H1 (cell line): ENCODE results near the gene SEL1L3. TPM values are rescaled to one million over a fixed set of nuclear protein-coding genes. Genes with fewer than 3 reads are reported as not detected.

ENCODE experiments used
- CTCF ChIA-PET: fragments of 300-600 bp; sonication (Branson Sonifier 250); formaldehyde crosslinking; loops from one replicate; lab custom pipeline; 2021; ENCODE audit not compliant: partially characterized antibody; lab: Charles Lee
- POLR2A ChIA-PET: fragments of 300-600 bp; sonication (Branson Sonifier 250); formaldehyde crosslinking; loops from one replicate; lab custom pipeline; 2021; ENCODE audit warnings: inconsistent platforms; ENCODE audit not compliant: partially characterized antibody; lab: Charles Lee
- DNase-seq, 2 experiments: peaks; one replicate each; pipeline versions ENCODE4 v3.0.0 to v3.0.0-alpha.2; 2010 to 2022; ENCODE audit warnings: low spot score in 2 of 2, low read depth in 1 of 2, mixed read lengths in 1 of 2
- FAIRE-seq: peaks from 2 replicates; lab custom pipeline; 2011; peaks lifted over from hg19 to GRCh38; lab: Jason Lieb, UNC
- H2AFZ ChIP-seq: 2 replicates; pipeline ENCODE4 v1.8.1; 2012; ENCODE audit warnings: low read length, inconsistent platforms
- H2AK5ac ChIP-seq: 2 replicates; pipeline ENCODE4 v1.6.1; 2013; ENCODE audit warnings: low read depth, low read length
- H2BK120ac ChIP-seq: replicated peaks from 2 replicates; pipeline ENCODE3; 2013; ENCODE audit warnings: low read depth, low read length, inconsistent platforms
- H2BK12ac ChIP-seq: 2 replicates; pipeline ENCODE4 v1.6.1; 2013; ENCODE audit warnings: low read depth, low read length
- H2BK15ac ChIP-seq: 2 replicates; pipeline ENCODE4 v1.6.1; 2013; ENCODE audit warnings: low read length
- H2BK20ac ChIP-seq: 2 replicates; pipeline ENCODE4 v1.6.1; 2013; ENCODE audit warnings: low read length
- H2BK5ac ChIP-seq: 2 replicates; pipeline ENCODE4 v1.6.1; 2013; ENCODE audit warnings: low read depth, low read length
- H3K14ac ChIP-seq: 2 replicates; pipeline ENCODE4 v1.6.1; 2013; ENCODE audit warnings: inconsistent platforms; ENCODE audit not compliant: insufficient read length
- H3K18ac ChIP-seq: 2 replicates; pipeline ENCODE4 v1.6.1; 2013; ENCODE audit warnings: low read length; ENCODE audit errors: extremely low read depth
- H3K23ac ChIP-seq: 2 replicates; pipeline ENCODE4 v1.6.1; 2013; ENCODE audit warnings: inconsistent platforms; ENCODE audit not compliant: insufficient read length
- H3K23me2 ChIP-seq: 2 replicates; pipeline ENCODE4 v1.6.1; 2013; ENCODE audit warnings: low read depth, low read length
- H3K27ac ChIP-seq: 2 replicates; pipeline ENCODE4 v1.6.1; 2011; ENCODE audit warnings: low read depth, low read length, inconsistent platforms
- H3K27me3 ChIP-seq, 4 experiments: replicated peaks in 1 of 4; 1 replicate in 1 of 4; 2 replicates in 3 of 4; pipeline versions ENCODE4 v1.6.1 to v1.8.1; 2011 to 2013; ENCODE audit warnings: low read length in 3 of 4, mild to moderate bottlenecking in 3 of 4, inconsistent platforms in 2 of 4, mixed read lengths in 2 of 4, moderate library complexity in 1 of 4; ENCODE audit not compliant: control insufficient read depth in 3 of 4, insufficient read depth in 3 of 4; ENCODE audit errors: extremely low read depth in 1 of 4
- H3K36me3 ChIP-seq, 4 experiments: 2 replicates each; pipeline versions ENCODE4 v1.6.1 to v1.8.1; 2011 to 2013; ENCODE audit warnings: mild to moderate bottlenecking in 4 of 4, low read length in 3 of 4, moderate library complexity in 2 of 4, control low read depth in 1 of 4, inconsistent platforms in 1 of 4; ENCODE audit not compliant: insufficient read depth in 4 of 4, control insufficient read depth in 2 of 4
- H3K4ac ChIP-seq: replicated peaks from 2 replicates; pipeline ENCODE3; 2013; ENCODE audit warnings: low read length, low read depth, mixed read lengths, inconsistent platforms; ENCODE audit not compliant: insufficient read length
- H3K4me1 ChIP-seq, 4 experiments: replicated peaks in 1 of 4; 1 replicate in 1 of 4; 2 replicates in 3 of 4; pipeline versions ENCODE4 v1.6.1 to v1.8.1; 2011 to 2013; ENCODE audit warnings: low read length in 3 of 4, inconsistent platforms in 2 of 4, mixed read lengths in 1 of 4; ENCODE audit not compliant: insufficient read depth in 4 of 4, control insufficient read depth in 3 of 4
- H3K4me2 ChIP-seq, 2 experiments: 2 replicates each; pipeline versions ENCODE4 v1.6.1 to v1.8.1; 2011 to 2013; ENCODE audit warnings: low read depth in 2 of 2, low read length in 2 of 2, control low read depth in 1 of 2, inconsistent platforms in 1 of 2, mild to moderate bottlenecking in 1 of 2; ENCODE audit not compliant: insufficient read depth in 1 of 2
- H3K4me3 ChIP-seq, 4 experiments: fragments of 200-600, 300-600 bp in 1 of 4; sonication (generic), shearing (Covaris generic), sonication (Bioruptor Twin) in 1 of 4; 2 replicates each; pipeline versions ENCODE4 v1.5.1 to v1.8.1; 2011 to 2016; ENCODE audit warnings: low read length in 4 of 4, low read depth in 3 of 4, control low read depth in 2 of 4, inconsistent platforms in 2 of 4, mild to moderate bottlenecking in 2 of 4, mixed read lengths in 1 of 4, moderate library complexity in 1 of 4; ENCODE audit not compliant: insufficient read depth in 2 of 4; ENCODE audit errors: extremely low read depth in 1 of 4
- H3K56ac ChIP-seq: replicated peaks from 2 replicates; pipeline ENCODE3; 2013; ENCODE audit warnings: low read depth, mild to moderate bottlenecking, mixed read lengths, low read length, inconsistent platforms; ENCODE audit not compliant: insufficient read length
- H3K79me1 ChIP-seq: 2 replicates; pipeline ENCODE4 v1.6.1; 2013; ENCODE audit warnings: low read depth, low read length, control low read depth
- H3K79me2 ChIP-seq, 2 experiments: 2 replicates each; pipeline versions ENCODE4 v1.6.1 to v1.8.1; 2012 to 2013; ENCODE audit warnings: low read length in 2 of 2, mild to moderate bottlenecking in 2 of 2, inconsistent platforms in 1 of 2; ENCODE audit not compliant: insufficient read depth in 2 of 2, control insufficient read depth in 1 of 2
- H3K9ac ChIP-seq, 4 experiments: replicated peaks in 1 of 4; 1 replicate in 1 of 4; 2 replicates in 3 of 4; pipeline versions ENCODE4 v1.6.1 to v1.8.1; 2011 to 2013; ENCODE audit warnings: low read depth in 3 of 4, low read length in 3 of 4, control low read depth in 2 of 4, mild to moderate bottlenecking in 2 of 4, moderate library complexity in 2 of 4, inconsistent platforms in 1 of 4; ENCODE audit errors: extremely low read depth in 1 of 4
- H3K9me3 ChIP-seq, 2 experiments: 2 replicates each; pipeline versions ENCODE4 v1.6.1 to v1.8.1; 2012 to 2013; ENCODE audit warnings: mild to moderate bottlenecking in 2 of 2, moderate library complexity in 2 of 2, control low read depth in 1 of 2, inconsistent platforms in 1 of 2, low read depth in 1 of 2, low read length in 1 of 2, mixed read lengths in 1 of 2; ENCODE audit not compliant: insufficient read depth in 2 of 2
- H4K20me1 ChIP-seq, 2 experiments: replicated peaks in 1 of 2; 2 replicates each; pipeline versions ENCODE3 to v1.8.1; 2011 to 2013; ENCODE audit warnings: inconsistent platforms in 2 of 2, low read length in 2 of 2, mild to moderate bottlenecking in 1 of 2; ENCODE audit not compliant: insufficient read depth in 2 of 2, control insufficient read depth in 1 of 2
- H4K5ac ChIP-seq: 2 replicates; pipeline ENCODE4 v1.6.1; 2013; ENCODE audit warnings: low read length, low read depth, mixed read lengths, inconsistent platforms; ENCODE audit not compliant: insufficient read length
- H4K8ac ChIP-seq: 2 replicates; pipeline ENCODE4 v1.8.0; 2013; ENCODE audit warnings: mild to moderate bottlenecking, moderate library complexity, low read length, inconsistent platforms; ENCODE audit not compliant: insufficient read depth; ENCODE audit errors: extremely low read depth
- H4K91ac ChIP-seq: replicated peaks from 2 replicates; pipeline ENCODE3; 2013; ENCODE audit warnings: low read length, mixed read lengths, inconsistent platforms; ENCODE audit not compliant: insufficient read length
- ASH2L ChIP-seq: fragments of 200-600, 300-600 bp; sonication (generic); IDR thresholded peaks from one replicate; pipeline ENCODE4 v1.7.1; 2017; ENCODE audit warnings: low read length
- BACH1 ChIP-seq: IDR thresholded peaks from 2 replicates; pipeline ENCODE4 v1.6.1; 2012; ENCODE audit warnings: low read length, improper control_type of control experiment
- CHD1 ChIP-seq: IDR thresholded peaks from 2 replicates; pipeline ENCODE4 v1.6.1; 2012; ENCODE audit warnings: low read depth, low read length, improper control_type of control experiment
- EP300 ChIP-seq, 2 experiments: IDR thresholded peaks; 1 replicate in 1 of 2; 2 replicates in 1 of 2; pipeline ENCODE4 v1.6.1; 2011 to 2012; ENCODE audit warnings: low read depth in 2 of 2, low read length in 2 of 2, mild to moderate bottlenecking in 2 of 2, borderline replicate concordance in 1 of 2, inconsistent platforms in 1 of 2, moderate library complexity in 1 of 2
- KDM5A ChIP-seq: fragments of 200-600 bp; IDR thresholded peaks from 2 replicates; pipeline ENCODE4 v1.7.1; 2012; ENCODE audit warnings: mild to moderate bottlenecking, low read length, inconsistent platforms, mixed read lengths
- SAP30 ChIP-seq: fragments of 300-600 bp; sonication (generic); IDR thresholded peaks from 2 replicates; pipeline ENCODE4 v1.7.1; 2012; ENCODE audit warnings: low read length, moderate library complexity, mild to moderate bottlenecking, inconsistent platforms; ENCODE audit not compliant: insufficient read depth, insufficient replicate concordance
- SIRT6 ChIP-seq: IDR thresholded peaks from one replicate; pipeline ENCODE4 v1.7.1; 2012; ENCODE audit warnings: low read length, inconsistent platforms
- SP4 ChIP-seq: IDR thresholded peaks from 2 replicates; pipeline ENCODE4 v1.6.1; 2012; ENCODE audit warnings: low read length, inconsistent platforms
- ZNF274 ChIP-seq: IDR thresholded peaks from 2 replicates; pipeline ENCODE4 v1.7.0; 2012; ENCODE audit warnings: low read length, borderline replicate concordance; ENCODE audit errors: extremely low read depth
- WGBS, 2 experiments: shearing (Covaris generic) in 1 of 2; methylation state at CpG; one replicate each; pipeline versions ENCODE4 v1.1.6 to v1.1.7; 2013 to 2015; ENCODE audit warnings: low lambda C conversion rate in 2 of 2, mixed read lengths in 2 of 2, inconsistent platforms in 1 of 2, low coverage in 1 of 2, missing lambda C conversion rate in 1 of 2; ENCODE audit not compliant: insufficient replicate concordance in 2 of 2, insufficient coverage in 1 of 2, insufficient read length in 1 of 2; ENCODE audit errors: extremely low coverage in 1 of 2, missing lambda C conversion rate in 1 of 2; 5-methylcytosine and 5-hydroxymethylcytosine counted together
- polyA plus RNA-seq, 7 experiments: library from polyadenylated mRNA; depleted of rRNA in 3 of 7; stranded (reverse) in 5 of 7; unstranded in 2 of 7; fragments of >200 nt in 5 of 7; fragments of 200-250 nt in 2 of 7; gene quantifications; 1 replicate in 5 of 7; 2 replicates in 1 of 7; 4 replicates in 1 of 7; pipeline versions ENCODE4 v1.2.1 to v1.2.3, GENCODE V29; 2011 to 2013; ENCODE audit warnings: missing spikeins in 2 of 7, mixed read lengths in 2 of 7
- total RNA-seq: library from RNA; stranded (reverse); fragmentation: NEBNext Ultra II Directional; extraction: Animal tissue kit (Norgen Biotek cat#: 25700); gene quantifications from 2 replicates; pipeline ENCODE4 v1.2.1, GENCODE V29; 2021
- TF ChIP-seq, protein P1 (sequence below): IDR thresholded peaks from 2 replicates; pipeline ENCODE4 v1.6.1; 2011; ENCODE audit warnings: low read length, improper control_type of control experiment

The SEL1L3 gene
- total and polyA plus RNA-seq, 2 of the 8 experiments (the other 6 are each of a cell fraction or from before 2014, with no cell fraction given), result 18.2 to 54.0 TPM

DNA sequence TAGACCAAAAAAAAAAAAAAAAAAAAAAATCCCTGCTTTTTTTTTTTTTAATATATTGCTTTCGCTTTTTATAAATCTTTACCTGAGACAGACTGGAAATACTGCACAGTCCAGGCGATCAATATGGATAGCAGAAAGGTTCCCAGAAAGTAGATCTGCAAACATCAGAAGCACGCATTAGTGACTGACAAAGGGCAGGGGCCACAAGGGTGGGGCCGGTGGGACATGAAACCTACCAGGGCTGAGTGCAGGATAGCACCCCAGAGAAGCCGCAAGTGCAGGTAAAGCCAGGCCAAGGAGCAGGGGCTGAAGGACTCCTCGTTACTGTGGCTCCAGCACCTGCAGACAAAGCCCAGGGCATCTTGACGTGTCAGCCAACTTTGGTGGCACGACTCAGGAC is 105.3 kb downstream of the SEL1L3 start:
- no peaks in the 10 kb centered on the region for H3K23me2 ChIP-seq
- no peak for FAIRE-seq
- CTCF ChIA-PET, result interaction anchor here (3.4 to 8.1 kb wide), 2 partner anchors 10 to 226 kb away, joined by 14 to 75 read pairs; no protein-coding TSS in a partner anchor
- TF ChIP-seq SIRT6 (no peak), ZNF274 (no peak), KDM5A (no peak), SAP30 (no peak), SP4 (no peak), CHD1 (no peak), EP300 (IDR thresholded peaks at IDR 0.05; ENCODE audit: borderline replicate concordance in 1 of 2, low read depth in 2 of 2, low read length in 2 of 2) (no peak), BACH1 (no peak), ASH2L (no peak)
- TF ChIP-seq, protein P1, sequence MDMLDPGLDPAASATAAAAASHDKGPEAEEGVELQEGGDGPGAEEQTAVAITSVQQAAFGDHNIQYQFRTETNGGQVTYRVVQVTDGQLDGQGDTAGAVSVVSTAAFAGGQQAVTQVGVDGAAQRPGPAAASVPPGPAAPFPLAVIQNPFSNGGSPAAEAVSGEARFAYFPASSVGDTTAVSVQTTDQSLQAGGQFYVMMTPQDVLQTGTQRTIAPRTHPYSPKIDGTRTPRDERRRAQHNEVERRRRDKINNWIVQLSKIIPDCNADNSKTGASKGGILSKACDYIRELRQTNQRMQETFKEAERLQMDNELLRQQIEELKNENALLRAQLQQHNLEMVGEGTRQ, result no peak

More for the DNA sequence above, 105.3 kb downstream of the SEL1L3 start:
- Histone ChIP-seq H3K14ac (no peak overlapping the region), H2BK120ac (no peak overlapping the region), H3K27me3 (no peaks in the 10 kb centered on the region), H3K4ac (no peak overlapping the region), H4K8ac (no peak overlapping the region), H2BK15ac (no peak overlapping the region), H2AK5ac (no peak overlapping the region), H3K36me3 (peaks cover 2 to 36% (median 9%) of the 10 kb centered on the region in 4 experiments; a peak in 7 of 8 replicates), H3K79me2 (no peaks in the 10 kb centered on the region), H3K56ac (no peak overlapping the region), H3K4me3 (no peak overlapping the region), H2AFZ (no peak overlapping the region), H2BK12ac (no peak overlapping the region), H4K20me1 (no peaks in the 10 kb centered on the region), H3K9ac (no peak overlapping the region), H3K9me3 (no peaks in the 10 kb centered on the region), H2BK20ac (no peak overlapping the region), H3K23ac (no peak overlapping the region), H3K18ac (no peak overlapping the region), H3K79me1 (no peaks in the 10 kb centered on the region; the same call in 1 of the 2 replicates), H4K91ac (no peak overlapping the region), H3K4me2 (no peak overlapping the region), H4K5ac (no peak overlapping the region), H3K4me1 (no peaks in the 10 kb centered on the region), H2BK5ac (no peak overlapping the region), H3K27ac (no peak overlapping the region)
- POLR2A ChIA-PET, result no interaction called here
- 87% methylated on average over 7 of the region's 8 CpGs; no CpG with 5 or more reads in 1 of the 2 experiments for WGBS, 2 experiments
- DNase-seq, result no peak
